ENCODE results near the gene BTNL9.

DNA sequence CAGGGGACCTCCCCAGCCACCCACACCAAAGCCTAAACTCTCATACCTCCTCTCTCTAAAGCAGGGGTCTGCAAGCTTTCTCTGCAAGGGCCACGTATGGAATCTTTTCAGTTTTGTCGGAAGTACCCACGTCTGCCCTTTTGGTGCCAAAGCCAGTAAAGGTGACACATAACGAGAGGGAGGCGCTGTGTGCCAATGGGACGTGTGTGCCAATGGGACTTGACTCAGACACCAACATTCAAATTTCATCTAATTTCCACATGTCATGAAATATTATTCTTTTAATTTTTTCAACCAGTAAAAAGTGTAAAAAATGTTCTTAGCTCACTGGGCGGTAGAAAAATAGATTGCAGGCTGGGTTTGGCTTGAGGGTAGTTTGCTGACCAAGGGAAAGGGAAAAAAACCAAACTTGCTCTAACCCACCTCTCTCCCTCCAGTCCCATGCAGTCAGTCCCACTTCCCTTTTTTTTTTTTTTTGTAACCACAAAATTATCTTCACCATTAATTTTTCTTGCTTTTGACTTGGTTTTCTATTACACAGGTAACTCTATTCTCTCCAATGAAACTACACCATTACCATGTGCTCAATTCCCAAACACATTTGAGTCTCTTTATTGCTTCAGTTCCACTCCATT lies 65.4 kb downstream of the BTNL9 start:
- TF ChIP-seq, protein P1, sequence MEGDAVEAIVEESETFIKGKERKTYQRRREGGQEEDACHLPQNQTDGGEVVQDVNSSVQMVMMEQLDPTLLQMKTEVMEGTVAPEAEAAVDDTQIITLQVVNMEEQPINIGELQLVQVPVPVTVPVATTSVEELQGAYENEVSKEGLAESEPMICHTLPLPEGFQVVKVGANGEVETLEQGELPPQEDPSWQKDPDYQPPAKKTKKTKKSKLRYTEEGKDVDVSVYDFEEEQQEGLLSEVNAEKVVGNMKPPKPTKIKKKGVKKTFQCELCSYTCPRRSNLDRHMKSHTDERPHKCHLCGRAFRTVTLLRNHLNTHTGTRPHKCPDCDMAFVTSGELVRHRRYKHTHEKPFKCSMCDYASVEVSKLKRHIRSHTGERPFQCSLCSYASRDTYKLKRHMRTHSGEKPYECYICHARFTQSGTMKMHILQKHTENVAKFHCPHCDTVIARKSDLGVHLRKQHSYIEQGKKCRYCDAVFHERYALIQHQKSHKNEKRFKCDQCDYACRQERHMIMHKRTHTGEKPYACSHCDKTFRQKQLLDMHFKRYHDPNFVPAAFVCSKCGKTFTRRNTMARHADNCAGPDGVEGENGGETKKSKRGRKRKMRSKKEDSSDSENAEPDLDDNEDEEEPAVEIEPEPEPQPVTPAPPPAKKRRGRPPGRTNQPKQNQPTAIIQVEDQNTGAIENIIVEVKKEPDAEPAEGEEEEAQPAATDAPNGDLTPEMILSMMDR (conservative IDR thresholded peaks at IDR 0.05; ENCODE audit: low read length), result no peak
- TF ChIP-seq EZH2phosphoT487 (IDR thresholded peaks at IDR 0.05; ENCODE audit: borderline replicate concordance, low read depth, low read length), result no peak

Data from OCI-LY7 (cell line).